Posterior vena cava (tissue), 2 donors: Measurements from ENCODE around the gene MOBP. TPM values are rescaled to one million over a fixed set of nuclear protein-coding genes. Genes with fewer than 3 reads are reported as not detected.
"Not testable (repeated sequence)": the region's sequence is repeated elsewhere in the genome, so short reads cannot be mapped to it uniquely, and the experiment has no call there.

Source experiments
- DNase-seq: peaks from one replicate; pipeline ENCODE4 v3.0.0-alpha.2; 2020; ENCODE audit warnings: low spot score
- intact Hi-C, 2 donors: fragments of 100-400 bp; cut with DNase I; formaldehyde crosslinking; loops; one replicate each; pipeline versions ENCODE4 v1.14.1 to v1.14.2; 2022 to 2023
- total RNA-seq, 2 donors: library from RNA; stranded (reverse); fragmentation: NEBNext Ultra II Directional; extraction: Animal tissue kit (Norgen Biotek cat#: 25700); gene quantifications; one replicate each; pipeline ENCODE4 v1.2.1, GENCODE V29; 2021
- donor health status: DM: yes; HTN: yes; CAD: no.
- donor health status: DM: yes; HTN: yes; CAD: no.

The MOBP gene
- total RNA-seq, 2 donors from 2014 or later: 0.19 TPM; not detected in 1

- no peak for DNase-seq
- intact Hi-C loops: no loop called here
These were observed 19.6 kb upstream of the MOBP start for GRCh38 chr3:39447637-39448483.

DNA sequence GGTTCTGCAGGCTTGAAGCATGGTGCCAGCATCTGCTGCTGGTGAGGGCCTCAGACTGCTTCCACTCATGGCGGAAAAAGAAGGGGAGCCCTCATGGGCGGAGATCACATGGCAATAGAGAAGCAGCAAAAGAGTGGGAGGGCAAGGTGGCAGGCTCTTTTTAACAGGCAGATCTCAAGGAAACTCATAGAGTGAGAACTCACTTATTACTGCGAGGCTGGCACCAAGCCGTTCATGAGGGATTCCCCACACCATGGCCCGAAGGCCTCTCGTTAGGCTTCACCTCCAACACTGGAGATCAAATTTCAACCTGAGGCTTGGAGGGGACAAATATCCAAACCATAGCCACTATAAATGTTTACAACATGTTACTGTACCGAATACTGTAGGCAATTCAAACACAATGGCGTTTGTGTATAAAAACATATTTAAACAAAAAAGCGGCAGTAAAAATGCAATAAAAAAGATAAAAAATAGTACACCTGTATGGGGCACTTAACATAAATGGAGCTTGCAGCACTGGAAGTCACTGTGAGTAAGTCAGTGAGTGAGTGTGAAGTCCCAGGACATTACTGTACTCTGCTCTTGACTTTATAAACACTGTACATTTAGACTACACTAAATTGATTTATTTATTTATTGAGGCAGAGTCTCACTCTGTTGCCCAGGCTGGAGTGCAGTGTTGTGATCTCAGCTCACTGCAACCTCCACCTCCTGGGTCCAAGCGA lies 18.8 kb upstream of the MOBP start:
- intact Hi-C loops: no loop called here
- DNase-seq: no peak

DNA sequence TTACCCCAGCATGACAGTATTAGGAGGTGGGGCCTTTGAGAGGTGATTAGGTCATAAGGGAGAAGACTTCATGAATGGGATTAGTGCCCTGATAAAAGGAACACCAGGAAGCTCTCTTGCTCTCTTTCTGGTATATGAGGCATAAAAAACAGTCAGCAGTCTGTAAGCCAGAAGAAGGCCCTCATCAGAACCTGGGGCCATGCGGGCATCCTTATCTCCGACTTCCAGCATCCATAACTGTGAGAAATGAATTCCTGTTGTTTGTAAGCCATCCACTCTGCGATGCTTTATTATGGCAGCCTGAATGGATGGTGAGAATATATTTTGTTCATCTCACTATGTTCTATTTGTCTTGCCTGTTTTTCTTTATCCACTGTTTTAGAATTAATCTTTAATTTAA lies 17.7 kb upstream of the MOBP start:
- no peak for DNase-seq
- intact Hi-C loops: no loop called here

DNA sequence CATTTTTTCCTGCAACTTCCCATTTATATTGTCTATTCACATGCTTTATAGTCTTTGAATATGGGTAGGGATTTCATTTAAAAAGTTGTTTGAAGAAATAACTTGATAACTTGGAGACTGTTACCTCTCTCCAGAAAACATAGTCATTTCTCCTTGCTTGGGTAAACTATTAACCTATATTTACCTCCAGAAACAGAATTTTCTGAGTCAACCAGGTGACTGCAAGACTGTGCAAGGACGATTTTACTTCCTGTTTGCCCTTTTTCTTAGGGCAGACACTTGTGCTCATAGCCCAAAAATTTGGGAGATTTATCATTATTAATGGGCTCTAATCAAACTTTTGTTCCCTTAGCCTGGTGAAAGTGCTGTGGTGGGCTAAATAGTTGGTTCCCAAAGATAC lies 14.3 kb upstream of the MOBP start:
- intact Hi-C loops: no loop called here

GRCh38 chr3:39453872-39454271 lies 13.6 kb upstream of the MOBP start:
- DNase-seq, intact Hi-C loops: not testable (repeated sequence)

More for the DNA sequence above, 14.3 kb upstream of the MOBP start:
- no peak for DNase-seq

- intact Hi-C loops: no loop called here
- no peak for DNase-seq
These were observed 12.8 kb upstream of the MOBP start for GRCh38 chr3:39454591-39455217.

GRCh38 chr3:39456159-39456558 lies 11.3 kb upstream of the MOBP start:
- DNase-seq: no peak
- intact Hi-C loops: no loop called here

DNA sequence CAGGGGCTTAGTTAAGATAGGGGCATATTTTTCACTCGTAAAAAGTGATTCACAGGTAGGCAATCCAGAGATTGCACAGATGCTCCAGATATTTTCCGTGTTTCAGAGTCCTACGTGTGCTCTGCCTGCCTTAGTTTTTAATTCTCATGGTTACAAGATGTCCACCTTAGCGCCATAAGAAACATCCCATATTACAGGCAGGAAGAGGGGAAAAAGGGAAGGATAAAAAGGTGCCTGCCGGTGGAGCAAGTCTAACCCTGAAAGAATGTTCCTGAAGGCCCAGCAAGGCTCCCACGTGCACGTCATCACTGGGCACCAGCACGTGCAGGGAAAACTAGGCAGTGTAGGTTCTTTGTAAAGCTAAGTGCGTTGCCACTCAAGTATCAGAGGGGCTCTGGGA lies 10.1 kb upstream of the MOBP start:
- DNase-seq: no peak
- intact Hi-C loops: no loop called here

DNA sequence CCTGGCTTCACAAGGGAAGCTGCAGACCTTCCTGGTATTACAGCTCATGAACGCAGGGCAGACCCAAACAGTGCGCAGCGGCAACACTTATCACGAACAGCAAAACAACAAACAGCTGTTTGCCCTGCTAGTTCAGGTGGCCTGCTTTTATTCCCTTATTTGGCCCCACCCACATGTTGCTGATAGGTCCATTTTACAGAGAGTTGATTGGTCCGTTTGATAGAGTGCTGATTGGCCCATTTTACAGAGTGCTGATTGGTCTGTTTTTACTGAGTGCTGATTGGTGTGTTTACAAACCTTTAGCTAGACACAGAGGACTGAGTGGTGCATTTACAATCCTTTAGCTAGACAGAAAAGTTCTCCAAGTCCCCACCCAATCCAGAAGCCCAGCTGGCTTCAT lies 8.9 kb upstream of the MOBP start:
- not testable (repeated sequence) for DNase-seq

DNA sequence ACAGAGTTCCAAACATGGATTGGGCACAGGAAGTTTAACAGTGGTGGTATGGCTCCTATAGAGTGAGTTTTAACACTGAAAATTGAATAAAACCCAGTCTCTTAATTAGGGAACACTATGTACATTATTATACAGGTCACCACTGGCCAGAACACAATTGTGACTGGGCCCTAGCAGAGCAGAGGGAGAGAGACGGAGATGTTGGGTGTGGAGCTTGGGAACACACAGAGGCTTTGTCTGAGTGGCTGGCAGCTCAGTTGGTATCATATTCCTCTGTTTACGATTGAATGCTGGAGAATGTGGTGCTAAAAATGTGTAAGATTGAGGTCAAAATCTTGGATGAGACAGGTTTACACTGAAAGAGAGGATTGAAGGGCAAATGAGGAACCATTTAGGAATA lies 6.8 kb upstream of the MOBP start:
- no peak for DNase-seq
- intact Hi-C loops: no loop called here

More for the DNA sequence above, 8.9 kb upstream of the MOBP start:
- intact Hi-C loops: not testable (repeated sequence)

GRCh38 chr3:39463269-39463668 lies 4.2 kb upstream of the MOBP start:
- DNase-seq: no peak
- intact Hi-C loops: no loop called here

GRCh38 chr3:39466988-39467387 lies 492 bp upstream of the MOBP start:
- DNase-seq: no peak
- intact Hi-C loops: no loop called here

DNA sequence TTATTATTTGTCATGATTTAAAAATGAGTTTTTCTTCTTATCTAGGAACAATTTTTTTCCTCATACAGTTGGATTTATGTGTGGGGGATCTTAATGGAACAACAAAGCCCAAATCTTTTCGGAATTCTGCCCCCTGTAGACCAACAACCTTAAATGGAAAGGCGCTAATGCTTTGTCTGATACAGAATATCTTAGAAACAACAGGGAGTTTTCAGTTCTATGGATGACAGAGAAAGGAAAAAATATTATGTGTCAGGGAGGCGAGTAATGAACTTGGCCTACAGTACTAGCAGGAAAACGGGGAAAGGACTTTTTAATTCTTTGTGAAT lies 592 bp downstream of the MOBP start:
- intact Hi-C loops: no loop called here

GRCh38 chr3:39469258-39469657 lies 1.8 kb downstream of the MOBP start:
- intact Hi-C loops: no loop called here
- no peak for DNase-seq

More for the DNA sequence above, 592 bp downstream of the MOBP start:
- DNase-seq: no peak

GRCh38 chr3:39469945-39470344 lies 2.5 kb downstream of the MOBP start:
- no peak for DNase-seq
- intact Hi-C loops: no loop called here

DNA sequence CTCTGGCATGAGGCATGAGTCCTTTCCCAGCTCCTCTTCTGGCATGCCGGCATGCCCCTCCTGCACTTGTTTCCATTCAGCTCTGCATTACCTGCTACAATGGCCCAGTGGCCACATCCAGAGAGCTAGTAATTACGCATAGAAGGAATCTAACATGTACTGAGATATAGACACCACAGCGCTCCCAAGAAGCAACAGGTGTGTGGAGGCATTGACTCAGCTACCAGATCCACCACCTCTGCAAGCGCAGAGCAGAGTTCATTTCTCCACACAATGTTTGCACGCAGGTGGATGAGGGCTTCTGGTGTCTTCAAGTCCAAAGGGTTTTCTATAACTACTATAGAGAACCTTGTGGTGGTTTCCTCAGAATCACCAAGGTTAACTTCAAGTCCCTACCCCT lies 4.2 kb downstream of the MOBP start:
- DNase-seq: no peak
- intact Hi-C loops: no loop called here

DNA sequence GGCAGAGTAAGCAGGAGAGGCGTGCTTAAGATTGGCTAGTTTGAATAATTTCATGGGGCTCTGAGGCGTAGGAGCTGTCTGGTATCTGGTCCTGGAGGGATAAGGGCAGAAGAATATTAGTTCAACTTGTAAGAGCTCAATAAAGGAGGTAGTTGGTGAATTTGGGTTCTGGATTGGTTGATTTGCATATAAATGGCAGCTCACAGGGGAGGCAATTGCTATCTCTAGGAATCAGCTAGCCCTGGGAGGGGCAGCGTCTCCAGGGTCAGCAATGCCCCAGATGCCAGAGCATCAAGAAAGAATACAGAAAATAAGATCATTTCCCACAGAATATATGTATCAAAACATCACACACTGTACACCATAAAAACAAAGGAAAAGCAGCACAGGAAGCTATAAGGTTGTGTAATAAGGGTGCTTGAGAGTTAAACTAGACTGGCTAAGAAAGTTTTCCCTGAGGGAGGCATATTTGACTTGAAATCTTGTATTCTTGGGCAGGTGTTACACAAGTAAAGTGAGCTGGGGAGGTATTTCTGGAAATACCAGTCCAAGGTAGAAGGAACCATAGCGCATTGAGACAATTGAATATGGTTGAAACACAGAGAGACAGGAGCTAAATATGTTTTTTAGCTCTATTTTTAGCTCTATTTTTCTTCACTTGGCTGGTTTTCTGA lies 6.1 kb downstream of the MOBP start:
- no peak for DNase-seq
- intact Hi-C loops: no loop called here

DNA sequence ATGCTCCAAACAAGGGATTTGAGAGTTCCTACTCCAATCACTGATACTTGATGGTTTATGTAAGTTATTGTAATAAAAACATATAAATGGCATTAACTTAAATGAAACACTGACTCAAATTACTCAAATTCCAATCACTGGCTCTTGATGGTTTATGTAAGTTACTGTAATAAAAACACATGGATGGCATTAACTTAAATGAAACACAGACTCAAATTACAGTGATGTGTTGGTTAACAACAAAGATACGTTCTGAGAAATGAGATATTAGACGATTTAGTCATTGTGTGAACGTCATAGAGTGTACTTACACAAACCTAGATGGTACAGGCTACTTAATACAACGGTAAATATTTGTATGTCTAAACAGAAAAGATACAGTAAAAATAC lies 6.6 kb downstream of the MOBP start:
- no peak for DNase-seq
- intact Hi-C loops: no loop called here

GRCh38 chr3:39476783-39477182 lies 9.3 kb downstream of the MOBP start:
- intact Hi-C loops: no loop called here
- no peak for DNase-seq

DNA sequence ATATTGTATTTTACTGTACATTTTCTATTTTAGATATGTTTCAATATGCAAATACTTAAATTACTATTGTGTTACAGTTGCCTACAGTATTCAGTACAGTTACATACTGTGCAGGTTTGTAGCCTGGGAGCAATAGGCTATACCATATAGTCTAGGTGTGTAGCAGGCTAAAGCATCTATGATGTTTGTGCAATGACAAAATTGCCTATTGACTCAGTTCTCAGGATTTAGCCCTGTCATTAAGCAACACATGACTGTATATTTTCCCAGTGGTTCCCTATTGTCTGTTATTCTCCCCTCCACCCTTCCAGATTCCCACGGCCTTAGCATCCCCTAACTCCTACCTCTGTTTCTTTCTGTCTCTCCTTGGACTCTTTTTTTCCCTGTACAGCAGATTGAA lies 10.7 kb downstream of the MOBP start:
- DNase-seq: no peak
- intact Hi-C loops: no loop called here
